Measurements from ENCODE around the gene LY6G6D.

The LY6G6D gene

DNA sequence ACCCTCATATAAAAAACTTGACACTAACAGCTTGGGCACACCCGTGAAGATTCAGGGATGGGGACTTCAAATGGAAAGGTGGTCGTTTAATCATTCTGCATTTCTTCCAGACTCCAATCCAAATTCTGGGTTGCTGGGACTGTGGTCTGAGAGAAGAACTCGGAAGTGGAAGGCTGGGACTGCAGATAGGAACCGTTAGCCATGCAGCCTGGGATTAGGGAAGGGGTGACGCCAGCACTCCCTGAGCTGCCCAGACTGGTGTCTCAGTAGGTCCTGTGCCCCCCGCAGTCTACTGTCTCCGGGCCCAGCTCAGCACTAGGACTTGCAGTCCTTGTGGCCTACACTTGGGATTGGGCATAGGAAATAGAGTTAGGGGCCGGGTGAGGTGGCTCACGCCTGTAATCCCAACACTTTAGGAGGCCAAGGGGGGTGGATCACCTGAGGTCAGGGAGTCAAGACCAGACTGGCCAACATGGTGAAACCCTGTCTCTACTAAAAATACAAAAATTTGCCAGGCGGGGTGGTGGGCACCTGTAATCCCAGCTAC lies 21.7 kb downstream of the LY6G6D start:
- no peak for TF ChIP-seq CTCF (IDR thresholded peaks at IDR 0.05)

DNA sequence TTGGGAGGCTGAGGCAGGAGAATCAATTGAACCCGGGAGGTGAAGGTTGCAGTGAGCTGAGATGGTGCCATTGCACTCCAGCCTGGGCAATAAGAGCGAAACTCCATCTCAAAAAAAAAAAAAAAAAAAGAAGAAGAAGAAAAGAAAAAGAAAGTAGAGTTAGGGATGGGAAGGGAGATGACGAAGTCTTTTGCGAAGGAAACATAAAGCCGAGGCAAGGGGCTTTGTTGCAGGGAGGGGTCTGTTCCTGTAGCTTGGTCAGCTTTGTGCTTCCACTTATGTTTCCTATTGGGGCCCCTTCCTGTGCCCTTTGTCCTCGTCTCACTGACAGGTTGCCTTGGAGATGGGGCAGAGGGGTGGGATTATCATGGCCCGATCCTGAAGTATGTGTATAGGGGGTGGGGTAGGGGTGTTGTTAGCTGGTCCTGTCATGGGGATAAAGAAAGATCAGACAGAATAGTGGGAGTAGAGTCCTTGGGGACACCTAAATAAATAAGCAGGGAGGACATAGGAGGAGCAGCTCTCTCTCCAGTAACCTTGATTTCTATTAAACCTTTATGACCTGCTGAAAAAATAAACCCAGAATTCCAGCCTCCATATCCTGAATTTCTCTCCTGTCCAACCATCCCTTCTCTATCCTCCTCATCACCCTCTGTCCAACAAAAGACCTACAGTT lies 22.3 kb downstream of the LY6G6D start:
- no peak for TF ChIP-seq CTCF (IDR thresholded peaks at IDR 0.05)

- peak; percentile 45; the same call in 1 of the 2 replicates for TF ChIP-seq CTCF (IDR thresholded peaks at IDR 0.05)
Measured at GRCh38 chr6:31737991-31738979, 23.1 kb downstream of the LY6G6D start.

GRCh38 chr6:31739639-31740396 lies 24.7 kb downstream of the LY6G6D start, which contains the start of gene MSH5:
TSS of gene MSH5 (plus strand) at chr6:31740005. CDS start at chr6:31740467, 462 bp downstream.
- no peak for TF ChIP-seq CTCF (IDR thresholded peaks at IDR 0.05)

GRCh38 chr6:31740397-31741223 lies 25.5 kb downstream of the LY6G6D start:
- no peak for TF ChIP-seq CTCF (IDR thresholded peaks at IDR 0.05)

DNA sequence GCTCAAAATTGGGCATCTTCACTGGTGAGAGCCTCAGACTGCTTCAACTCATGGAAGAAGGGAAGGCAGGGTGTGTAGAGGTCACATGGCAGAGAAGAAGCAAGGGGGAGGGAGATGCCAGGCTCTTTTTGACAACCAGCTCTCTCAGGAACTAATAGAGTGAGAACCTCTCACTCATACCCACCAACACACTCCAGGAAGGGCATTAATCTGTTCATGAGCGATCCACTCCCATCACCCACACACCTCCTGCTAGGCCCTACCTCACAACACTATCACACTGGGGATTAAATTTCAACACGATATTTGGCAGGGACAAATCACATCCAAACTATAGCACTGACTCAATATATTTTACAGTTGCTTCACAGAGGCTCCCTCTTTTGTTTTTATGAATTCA lies 26.7 kb downstream of the LY6G6D start:
- no peak for TF ChIP-seq CTCF (IDR thresholded peaks at IDR 0.05)
